NB4 (cell line): ENCODE measurements around the gene TJAP1.

Source experiments
- MYC ChIP-seq: IDR thresholded peaks from 2 replicates; pipeline ENCODE4 v1.6.1; 2011; ENCODE audit warnings: low read depth, low read length
- TF ChIP-seq, protein P1 (sequence below): IDR thresholded peaks from one replicate; pipeline ENCODE4 v1.5.1; 2012; ENCODE audit warnings: low read depth, low read length

GRCh38 chr6:43468748-43469681, 8.4 kb upstream of the TJAP1 start:
- TF ChIP-seq, protein P1, sequence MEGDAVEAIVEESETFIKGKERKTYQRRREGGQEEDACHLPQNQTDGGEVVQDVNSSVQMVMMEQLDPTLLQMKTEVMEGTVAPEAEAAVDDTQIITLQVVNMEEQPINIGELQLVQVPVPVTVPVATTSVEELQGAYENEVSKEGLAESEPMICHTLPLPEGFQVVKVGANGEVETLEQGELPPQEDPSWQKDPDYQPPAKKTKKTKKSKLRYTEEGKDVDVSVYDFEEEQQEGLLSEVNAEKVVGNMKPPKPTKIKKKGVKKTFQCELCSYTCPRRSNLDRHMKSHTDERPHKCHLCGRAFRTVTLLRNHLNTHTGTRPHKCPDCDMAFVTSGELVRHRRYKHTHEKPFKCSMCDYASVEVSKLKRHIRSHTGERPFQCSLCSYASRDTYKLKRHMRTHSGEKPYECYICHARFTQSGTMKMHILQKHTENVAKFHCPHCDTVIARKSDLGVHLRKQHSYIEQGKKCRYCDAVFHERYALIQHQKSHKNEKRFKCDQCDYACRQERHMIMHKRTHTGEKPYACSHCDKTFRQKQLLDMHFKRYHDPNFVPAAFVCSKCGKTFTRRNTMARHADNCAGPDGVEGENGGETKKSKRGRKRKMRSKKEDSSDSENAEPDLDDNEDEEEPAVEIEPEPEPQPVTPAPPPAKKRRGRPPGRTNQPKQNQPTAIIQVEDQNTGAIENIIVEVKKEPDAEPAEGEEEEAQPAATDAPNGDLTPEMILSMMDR: no peak
- TF ChIP-seq MYC: no peak
